Activated gamma-delta T cell treated with anti-CD3 and anti-CD28 coated beads, Interleukin-2, amount 50 U/mL, for 16 hours (primary cell): Measurements from ENCODE around the gene CEP135.
"Not testable (repeated sequence)": the region's sequence is repeated elsewhere in the genome, so short reads cannot be mapped to it uniquely, and the experiment has no call there.

ENCODE experiments used
- DNase-seq: peaks from one replicate; pipeline ENCODE4 v3.0.0-alpha.2; 2020; ENCODE audit warnings: low read depth

CEP135 gene

DNA sequence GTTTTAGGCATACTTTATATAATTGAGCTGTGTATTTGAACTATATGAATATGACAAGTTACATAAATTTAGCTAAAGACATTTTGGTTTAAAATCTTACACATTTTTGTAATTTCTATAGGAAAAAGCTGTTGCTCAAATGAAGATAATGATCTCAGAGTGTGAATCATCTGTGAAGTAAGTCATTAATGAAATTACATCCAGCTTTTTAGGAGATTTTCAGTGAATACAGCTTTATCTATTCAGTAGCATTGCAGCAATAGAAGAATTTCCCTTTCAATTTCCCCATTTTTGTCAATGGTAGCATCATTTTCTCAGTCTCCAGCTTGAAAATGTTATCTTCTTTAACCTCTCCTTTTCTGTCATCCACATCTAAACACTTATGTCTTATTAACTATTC is 59.5 kb downstream of the CEP135 start:
- DNase-seq, result no peak

DNA sequence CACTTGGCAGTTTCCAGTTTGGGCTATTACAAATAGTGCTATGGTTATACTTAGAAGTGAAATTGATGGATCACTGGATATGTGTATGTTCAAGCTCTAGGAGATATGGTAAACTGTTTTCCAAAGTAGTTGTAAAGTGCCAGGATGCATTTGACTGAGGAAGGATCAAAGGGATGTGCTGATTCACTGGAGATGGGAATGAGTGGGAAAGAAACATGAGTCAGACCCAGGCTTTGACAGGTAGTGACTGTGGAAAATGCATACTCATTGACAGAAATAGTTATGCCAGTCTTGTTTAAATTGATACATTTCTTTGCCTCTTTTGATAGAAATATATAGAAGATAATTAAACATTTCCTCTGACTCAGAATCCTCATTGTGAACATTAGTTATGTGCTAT is 77.9 kb downstream of the CEP135 start:
- DNase-seq, result no peak

DNA sequence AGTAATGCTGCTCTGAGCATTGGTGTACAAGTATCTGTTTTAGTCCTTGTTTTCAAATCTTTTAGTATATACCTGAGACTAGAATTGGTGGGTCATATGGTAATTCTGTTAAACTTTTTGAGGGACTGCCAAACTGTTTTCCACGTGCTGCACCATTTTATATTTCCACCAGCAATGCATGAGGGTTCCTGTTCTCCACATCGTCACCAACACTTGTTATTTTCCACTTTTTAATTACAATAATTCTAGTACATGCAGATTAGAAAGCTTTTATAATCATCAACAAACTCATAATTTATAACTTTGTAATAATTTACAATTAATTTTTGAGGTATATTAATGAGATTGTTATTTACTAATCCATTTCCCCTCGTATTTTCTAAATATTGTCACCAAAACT is 79.4 kb downstream of the CEP135 start:
- no peak for DNase-seq

DNA sequence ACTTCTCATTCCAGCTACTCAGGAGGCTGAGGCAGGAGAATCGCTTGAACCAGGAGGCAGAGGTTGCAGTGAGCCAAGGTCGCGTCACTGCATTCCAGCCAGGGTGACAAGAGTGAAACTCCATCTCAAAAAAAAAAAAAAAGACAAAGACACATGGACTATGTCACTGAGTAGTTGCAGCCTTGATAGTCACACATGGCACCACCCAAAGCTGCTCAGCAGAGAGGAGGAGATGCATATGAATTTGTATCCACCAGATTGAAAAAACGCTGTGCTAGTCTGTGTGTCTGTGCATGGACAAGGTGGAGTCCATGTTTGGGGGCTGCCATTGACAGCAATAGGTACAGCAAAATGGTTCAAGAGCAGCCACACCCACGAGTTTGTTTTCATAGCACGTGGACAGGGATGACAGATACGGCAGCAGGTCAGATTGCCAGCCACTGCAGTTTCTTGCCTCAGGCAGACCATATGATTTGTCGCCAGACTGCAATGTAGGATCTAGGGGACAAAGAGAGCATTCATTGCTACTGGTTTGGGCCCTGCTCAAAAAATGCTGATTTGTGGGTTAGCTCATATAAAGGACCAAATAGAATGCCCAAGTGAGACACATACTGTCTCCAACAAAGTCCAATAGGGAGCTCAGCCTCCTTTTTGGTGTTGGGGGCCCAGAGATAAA is 89.9 kb downstream of the CEP135 start:
- DNase-seq, result no peak

GRCh38 chr4:56040842-56041241 is 92.1 kb downstream of the CEP135 start:
- no peak for DNase-seq

DNA sequence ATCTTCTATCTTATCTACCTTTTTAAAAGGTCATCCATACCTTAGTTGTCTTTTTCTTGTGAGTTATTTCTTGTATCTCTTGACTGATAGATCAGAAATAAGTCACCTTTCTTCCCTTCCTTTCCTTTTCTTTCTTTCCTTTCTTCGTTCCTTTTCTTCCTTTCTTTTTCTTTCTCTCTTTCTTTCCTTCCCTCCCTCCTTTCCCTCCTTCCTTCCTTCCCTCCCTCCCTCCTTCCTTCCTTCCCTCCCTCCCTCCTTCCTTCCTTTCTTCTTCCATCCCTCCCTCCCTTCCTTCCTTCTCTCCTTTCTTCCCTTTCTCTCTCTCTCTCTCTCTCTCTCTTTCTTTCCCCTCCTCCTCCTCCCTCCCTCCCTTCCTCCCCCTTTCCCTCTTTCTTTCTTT is 93.5 kb downstream of the CEP135 start:
- no peak for DNase-seq

GRCh38 chr4:56048383-56048701 is 99.6 kb downstream of the CEP135 start:
- no peak for DNase-seq

DNA sequence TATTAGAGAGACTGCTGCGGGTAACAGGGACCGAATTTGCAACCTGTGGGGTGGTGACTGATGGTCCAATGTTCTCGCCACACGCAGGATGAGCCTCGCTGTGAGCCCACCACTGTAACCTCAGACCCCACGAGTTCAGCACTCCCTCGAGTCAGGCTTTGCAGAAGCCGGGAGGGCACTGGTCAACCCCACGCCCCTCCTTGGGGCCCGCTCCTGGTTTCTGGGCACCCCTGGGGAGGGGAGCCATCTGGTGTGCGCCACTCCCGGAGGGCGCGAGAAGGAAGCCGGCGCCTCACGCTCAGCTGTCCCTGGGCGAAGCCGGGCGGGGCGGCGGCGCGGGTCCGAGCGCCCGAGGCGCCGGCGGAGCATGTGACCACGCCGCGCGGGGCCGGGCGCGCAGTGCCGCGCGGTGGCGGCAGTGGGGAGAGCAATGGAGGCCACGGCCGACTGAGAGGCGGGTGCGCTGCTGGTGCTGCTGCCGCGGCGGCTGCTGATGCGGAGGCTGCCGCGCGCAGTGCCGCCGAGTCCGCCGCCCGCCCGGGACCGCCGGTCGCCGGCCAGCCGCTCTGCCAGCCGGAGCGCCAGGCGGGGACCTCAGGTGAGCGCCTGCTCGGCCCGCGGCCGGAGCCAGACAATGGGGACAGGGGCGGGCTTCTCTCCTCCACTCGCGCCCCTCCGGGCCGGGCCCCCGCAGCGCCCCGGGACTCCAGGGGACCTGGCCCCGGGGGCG is 100.1 kb downstream of the CEP135 start:
- no peak for DNase-seq

- no peak for DNase-seq
Measured at GRCh38 chr4:56050625-56051024, 101.9 kb downstream of the CEP135 start.

DNA sequence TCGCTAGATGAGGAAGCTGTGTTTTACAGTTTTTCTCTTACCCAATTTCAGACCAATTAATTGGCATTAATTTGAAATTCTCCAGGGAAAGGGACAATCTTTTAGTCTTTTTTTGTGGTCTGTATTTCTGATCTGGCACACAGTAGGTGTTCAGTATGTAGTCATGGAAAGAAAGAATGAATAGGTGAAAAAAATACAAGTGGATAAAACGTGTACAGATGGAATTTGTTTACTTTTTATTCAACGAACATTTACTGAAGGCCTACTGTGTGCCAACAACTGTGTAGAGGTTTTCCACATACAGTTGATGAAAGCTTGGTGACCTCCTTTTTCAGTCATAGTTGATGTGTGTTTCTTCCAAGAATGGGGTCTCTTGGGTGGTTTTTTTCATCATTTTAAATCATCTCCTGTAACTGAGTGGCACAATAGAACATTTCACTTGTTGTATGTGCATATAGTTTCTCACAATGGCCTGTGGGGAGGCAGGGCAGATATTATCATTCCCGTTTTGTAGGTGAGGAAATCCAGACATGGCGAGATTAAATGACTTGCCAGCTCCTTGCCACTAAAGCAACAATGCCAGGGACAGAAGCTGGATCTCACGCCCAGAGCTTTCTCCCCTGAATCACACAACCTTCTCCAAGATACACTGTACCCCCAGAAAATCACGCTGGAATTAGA is 102.4 kb downstream of the CEP135 start:
- DNase-seq, result no peak

- DNase-seq, result no peak
Measured at GRCh38 chr4:56051710-56052075, 102.9 kb downstream of the CEP135 start.

DNA sequence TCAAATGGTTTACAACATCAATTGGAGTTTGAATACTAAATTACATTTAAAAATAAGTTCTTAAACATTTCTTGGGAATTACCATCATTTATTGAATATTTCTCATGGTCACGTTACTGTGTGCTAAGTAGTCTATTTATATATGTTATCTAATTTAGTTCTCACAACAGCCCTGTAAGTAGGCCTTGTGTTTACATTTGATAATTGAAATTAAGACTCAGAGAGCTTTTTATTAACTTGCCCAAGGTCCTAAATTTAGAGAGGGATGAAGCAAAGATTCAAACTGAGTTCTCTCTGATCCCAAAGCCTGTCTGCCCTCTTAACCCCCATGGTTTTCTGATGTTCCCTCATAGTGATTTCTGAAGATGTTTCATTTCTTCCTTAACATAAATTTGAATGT is 103.7 kb downstream of the CEP135 start:
- DNase-seq, result no peak

- no peak for DNase-seq
Measured at GRCh38 chr4:56052966-56053365, 104.2 kb downstream of the CEP135 start.

DNA sequence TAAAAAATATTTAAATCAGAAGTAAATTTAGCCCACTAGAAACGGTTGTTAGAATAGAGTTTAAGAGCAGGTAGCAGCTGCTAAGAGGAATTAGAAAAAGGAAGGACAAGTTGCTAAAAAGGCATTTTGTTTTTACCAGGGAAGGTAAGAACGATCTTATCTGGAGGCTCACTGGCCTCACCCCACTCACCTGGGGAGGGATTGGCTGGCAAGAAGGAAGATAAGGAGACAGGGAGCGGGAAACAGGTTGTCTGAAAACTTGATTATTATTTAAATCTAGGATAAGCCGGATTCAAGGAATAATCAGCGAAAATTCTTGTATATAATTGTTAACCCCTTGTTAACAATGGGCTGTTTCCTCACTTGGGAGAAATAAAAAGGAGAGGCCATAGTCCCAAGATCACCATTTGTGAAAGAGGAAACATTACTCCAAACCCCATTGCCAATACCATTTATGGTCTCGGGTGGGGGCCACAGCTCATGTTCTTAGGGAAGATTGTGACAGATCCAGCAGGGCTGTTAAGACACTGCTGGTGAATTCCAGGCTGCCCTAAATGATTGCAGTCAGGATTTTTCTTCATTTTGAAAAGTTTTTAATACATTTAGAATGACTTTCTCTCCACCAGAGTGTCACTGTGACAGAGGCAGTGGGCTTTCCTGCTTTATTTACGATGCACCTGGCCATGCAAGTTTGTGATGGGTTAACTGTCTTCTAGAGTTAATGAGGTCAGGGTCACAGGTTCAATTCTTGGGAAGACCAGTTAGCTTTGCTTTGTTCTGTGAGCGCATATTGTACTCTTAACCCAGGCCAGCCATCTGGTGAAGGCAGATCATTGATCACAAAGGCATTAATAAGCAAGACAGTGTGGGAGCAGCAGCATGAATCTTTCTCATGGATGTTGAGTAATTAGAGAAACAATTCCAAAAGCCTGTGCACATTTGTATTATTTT is 106.6 kb downstream of the CEP135 start:
- DNase-seq, result no peak

GRCh38 chr4:56055991-56056390 is 107.2 kb downstream of the CEP135 start:
- no peak for DNase-seq

GRCh38 chr4:56058555-56058954 is 109.8 kb downstream of the CEP135 start:
- DNase-seq, result no peak

GRCh38 chr4:56060036-56060435 is 111.3 kb downstream of the CEP135 start:
- no peak for DNase-seq

DNA sequence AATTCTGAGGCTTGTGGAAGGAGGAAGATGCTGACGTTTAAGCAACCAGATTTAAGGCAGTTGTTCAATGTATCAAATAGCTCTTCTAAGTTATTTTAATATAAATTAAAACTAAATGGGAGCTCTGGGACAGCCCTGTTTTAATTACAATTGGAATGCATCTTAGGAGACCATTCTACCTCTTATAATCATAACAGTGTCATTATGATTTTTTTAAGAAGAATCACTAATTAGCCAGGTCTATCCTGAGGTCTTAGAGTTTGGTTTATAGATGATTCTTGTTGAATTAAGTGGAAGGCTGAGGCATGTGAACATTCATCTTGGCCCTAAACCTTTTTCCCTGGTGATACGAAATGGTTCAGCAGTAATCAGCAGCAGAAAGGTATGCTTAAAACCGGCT is 113.4 kb downstream of the CEP135 start:
- no peak for DNase-seq

GRCh38 chr4:56062526-56063145 is 113.9 kb downstream of the CEP135 start:
- DNase-seq, result no peak

- no peak for DNase-seq
Measured at GRCh38 chr4:56066493-56066892, 117.7 kb downstream of the CEP135 start.

- no peak for DNase-seq
Measured at GRCh38 chr4:56067826-56068225, 119.1 kb downstream of the CEP135 start.

DNA sequence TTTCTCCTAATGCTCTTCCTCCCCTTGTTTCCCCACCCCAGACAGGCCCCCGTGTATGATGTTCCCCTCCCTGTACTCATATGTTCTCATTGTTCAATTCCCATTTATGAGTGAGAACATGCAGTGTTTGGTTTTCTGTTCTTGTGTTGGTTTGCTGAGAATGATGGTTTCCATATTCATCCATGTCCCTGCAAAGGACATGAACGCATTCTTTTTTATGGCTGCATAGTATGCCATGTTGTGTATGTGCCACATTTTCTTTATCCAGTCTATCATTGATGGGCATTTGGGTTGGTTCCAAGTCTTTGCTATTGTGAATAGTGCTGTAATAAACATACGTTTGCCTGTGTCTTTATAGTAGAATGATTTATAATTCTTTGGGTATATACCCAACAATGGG is 124.0 kb downstream of the CEP135 start:
- not testable (repeated sequence) for DNase-seq
